HG02678 (cell line): ENCODE results near the gene PLA2G2C.

Source experiments
- ATAC-seq: cut with Tn5 transposase; IDR thresholded peaks from one replicate; pipeline ENCODE4 v1.9.1; 2021; ENCODE audit warnings: mild to moderate bottlenecking, moderate library complexity; ENCODE audit not compliant: unreplicated experiment

Gene PLA2G2C

GRCh38 chr1:20158358-20159070 lies 27.8 kb downstream of the PLA2G2C start:
- ATAC-seq = no peak

DNA sequence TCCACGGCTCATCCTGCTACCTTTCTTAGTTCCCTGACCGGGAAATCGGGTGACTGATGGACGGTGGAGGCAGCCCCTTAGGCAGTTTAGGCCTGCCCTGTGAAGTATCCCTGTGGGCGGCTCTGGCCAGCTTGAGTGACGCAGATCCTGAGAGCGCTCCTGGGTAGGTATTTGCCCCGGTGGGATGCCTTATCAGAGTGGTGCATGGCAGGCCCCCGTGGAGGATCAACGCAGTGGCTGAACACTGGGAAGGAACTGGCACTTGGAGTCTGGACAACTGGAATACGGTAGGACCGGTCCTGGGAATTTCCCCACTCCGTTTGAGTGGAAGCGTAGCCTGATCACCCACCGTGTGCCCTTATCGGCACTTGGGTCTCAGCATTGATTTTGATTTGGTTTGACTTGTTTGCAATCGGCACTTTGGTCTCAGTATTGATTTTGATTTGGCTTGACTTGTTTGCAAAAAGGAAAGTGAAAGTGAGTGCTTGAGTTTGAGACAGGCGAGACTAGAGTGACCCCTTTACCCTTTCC lies 32.0 kb downstream of the PLA2G2C start:
- no peak for ATAC-seq

DNA sequence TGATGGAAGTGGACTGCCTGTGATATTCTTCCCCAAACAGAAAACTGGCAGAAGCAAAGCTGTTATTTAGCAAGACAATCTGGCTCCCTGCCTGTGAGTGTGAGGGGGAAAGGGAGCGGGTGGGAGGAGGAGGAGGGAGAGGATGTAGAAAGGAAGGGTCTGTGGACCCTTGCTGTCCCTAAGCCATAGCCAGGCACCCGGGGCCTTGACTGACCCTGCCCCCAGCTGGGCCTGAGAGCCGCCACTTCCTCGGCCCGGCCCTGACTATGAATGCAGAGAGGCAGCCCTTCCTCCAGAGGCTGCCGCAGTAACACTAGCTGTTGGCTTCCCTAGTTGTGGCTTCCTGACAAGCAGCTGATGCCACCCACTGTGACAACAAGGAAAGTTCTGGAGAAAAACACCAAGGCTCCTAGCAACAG lies 33.3 kb downstream of the PLA2G2C start:
- no peak for ATAC-seq

- no peak for ATAC-seq
Measured at GRCh38 chr1:20152599-20152930, 33.8 kb downstream of the PLA2G2C start.

DNA sequence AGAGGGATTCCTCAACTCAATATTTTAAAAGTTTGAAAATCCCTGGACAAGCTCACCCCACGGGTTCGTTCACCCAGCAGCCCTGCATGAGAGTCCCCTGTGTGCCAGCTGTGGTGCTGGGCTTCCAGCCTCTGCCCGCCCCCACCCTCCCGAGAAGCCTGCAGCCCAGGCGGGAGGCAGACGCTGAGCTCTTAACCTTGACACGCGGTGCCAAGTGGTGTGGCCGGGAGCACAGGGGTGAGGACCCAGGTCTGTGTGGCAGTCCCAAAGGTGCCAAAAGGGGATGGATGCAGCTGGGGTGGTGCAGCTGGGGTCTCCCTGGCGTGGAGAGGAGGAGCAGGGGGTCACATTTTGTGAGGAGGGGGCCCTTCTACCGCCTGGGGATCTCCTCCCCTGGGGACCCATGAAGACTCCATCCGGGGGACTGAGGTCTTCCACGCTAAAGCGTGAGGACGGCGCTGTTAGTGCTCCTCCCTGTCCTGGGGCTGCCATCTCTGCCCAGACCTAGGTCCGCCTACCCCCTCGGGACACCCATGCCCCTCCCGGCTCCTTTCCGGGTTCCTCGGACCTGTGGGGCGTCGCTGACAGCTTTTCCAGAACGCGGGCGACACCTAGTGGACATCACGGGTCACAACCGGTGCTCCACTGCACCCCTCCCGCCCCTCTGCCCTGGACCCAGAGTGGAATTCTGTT lies 34.3 kb downstream of the PLA2G2C start:
- no peak for ATAC-seq

DNA sequence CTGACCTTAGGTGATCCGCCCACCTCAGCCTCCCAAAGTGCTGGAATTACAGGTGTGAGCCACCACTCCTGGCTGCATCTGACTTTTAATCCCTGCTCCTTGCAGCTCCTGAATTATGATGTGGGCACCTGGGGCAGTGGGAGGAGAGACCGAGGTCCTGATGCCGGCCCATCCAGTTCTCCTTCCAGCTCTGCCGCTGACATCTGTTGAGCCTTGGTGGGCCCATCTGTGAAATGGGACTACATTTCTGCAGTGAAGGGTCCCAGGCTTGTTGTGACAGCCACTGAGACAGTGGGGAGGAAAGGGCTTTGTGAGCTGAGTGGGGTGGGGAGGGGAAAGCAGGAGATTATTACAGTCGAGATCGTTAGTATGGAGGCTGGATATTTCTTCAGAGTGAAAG lies 35.3 kb downstream of the PLA2G2C start:
- no peak for ATAC-seq

DNA sequence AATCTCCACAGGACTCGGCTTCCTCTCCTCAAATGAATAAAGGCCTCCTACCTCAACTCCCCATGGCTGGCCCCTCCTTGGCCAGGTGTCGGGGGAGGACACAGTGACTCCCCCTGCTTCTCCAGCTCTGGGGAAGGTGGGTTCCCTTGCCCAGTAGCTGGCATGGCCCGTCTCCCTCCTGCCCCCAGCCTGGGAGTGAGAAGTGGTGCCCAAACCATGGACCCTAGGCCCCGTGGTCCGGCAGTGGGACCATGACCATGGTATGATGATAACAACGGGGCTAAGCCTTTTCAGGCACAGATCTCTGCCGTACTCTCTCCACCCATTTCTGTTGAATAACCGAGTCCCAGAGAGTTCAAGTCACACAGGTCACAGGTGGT lies 36.0 kb downstream of the PLA2G2C start:
- no peak for ATAC-seq

- no peak for ATAC-seq
Measured at GRCh38 chr1:20149601-20150325, 36.6 kb downstream of the PLA2G2C start.

DNA sequence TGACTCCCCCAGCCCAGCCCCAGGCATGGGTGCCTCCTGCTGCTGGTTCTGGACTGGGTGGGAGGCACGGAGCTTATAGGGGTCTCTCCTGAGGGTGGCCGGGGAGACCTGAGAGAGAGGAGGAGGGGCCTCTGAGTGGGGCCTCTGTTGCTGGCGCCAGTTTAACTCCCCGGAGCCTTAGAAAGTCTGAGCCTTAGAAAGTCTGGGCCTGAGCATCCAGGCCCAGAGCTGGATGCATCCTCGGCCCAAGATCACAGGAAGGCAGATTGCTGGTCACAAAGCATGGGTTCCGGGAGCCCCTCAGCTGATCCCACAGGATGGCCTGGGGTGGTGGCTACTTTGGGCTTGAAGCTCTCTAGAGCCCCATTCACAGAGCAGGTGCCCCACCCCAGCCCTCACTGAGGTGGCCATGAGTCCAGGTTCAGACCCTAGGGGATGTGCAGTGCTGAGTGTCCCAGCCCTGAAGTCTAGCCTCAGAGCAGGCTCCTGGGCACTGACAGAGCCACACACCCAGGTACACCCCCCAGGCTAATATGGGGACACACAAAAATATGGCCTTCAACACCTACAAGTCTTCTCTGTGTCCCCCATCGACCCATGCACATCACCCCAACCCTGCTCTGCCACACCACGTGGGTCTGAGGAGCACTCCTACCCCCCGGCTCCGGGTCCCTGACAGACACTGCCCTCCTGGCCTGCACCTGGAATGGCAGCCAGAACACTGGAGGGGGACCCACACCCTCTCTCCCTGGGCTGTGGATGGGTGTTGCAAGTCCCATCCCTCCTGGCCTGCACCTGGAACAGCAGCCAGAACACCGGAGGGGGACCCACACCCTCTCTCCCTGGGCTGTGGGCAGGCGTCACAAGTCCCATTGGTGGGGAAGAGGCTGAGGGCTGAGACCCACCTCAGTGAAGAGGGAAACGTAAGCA lies 37.5 kb downstream of the PLA2G2C start:
- ATAC-seq = no peak

DNA sequence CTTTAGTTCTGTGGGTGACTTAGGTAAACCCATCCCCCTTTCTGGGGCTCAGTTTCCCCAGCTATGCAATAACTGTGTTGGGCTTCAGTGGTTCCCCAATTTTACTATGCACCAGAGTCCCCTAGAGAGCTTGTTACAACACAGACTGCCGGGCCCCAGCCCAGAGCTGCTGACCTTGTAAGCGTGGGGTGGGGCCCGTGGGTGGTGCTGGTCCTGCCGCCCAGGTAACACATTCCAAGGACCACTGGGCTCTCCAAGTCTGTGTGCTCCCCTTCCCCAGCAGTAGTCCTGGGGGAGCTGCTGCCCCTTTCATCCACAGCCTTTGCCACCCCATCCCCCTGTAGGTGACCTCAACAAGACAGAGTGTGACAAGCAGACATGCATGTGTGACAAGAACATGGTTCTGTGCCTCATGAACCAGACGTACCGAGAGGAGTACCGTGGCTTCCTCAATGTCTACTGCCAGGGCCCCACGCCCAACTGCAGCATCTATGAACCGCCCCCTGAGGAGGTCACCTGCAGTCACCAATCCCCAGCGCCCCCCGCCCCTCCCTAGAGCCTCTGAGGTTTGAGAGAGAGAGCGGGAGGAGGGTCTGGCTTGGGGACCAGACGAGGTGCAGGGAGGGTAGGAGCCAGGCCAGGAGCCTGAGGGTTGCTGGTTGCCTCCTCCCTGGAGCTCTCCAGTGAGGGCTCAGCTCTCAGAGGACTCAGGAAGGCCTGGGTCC lies 38.3 kb downstream of the PLA2G2C start:
- ATAC-seq = no peak

DNA sequence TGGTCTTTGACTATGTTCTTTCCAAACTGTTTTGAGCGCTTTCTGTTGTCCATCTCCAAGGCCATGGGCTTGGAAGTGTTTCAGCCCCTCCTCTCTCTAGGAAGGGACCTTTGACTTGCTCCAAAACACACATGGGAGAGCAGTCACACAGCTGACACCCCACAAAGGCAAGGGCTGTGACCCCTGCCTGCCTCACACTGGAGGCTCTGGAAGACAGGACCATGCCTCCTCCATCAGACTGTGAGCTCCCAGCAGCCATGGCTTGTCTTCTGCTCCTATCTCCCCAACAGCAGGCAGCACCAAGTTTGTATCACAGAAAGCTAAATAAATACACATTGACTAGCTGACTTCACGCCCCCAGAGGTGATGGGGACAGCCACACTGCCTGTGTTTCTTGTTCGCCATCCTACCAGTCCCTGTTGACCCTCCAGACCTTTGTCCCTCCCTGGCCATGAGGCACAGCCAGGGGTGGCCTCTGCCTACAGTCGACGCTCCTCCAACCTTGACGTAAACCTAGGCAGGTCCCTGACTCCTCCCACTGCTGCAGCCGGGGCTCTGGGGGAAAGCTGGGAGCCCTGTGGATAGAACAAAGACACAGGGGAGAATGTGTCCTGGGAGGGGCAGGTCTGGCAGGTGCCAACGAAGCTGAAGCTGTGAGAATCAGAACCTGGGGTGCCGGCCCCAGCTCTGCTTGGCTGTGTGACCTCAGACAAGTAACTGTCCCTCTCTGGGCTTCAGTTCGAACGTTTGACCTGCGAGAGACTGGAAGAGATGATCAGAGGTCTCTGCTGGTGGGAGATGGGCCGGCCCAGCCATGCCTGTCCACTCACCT lies 42.4 kb downstream of the PLA2G2C start:
- ATAC-seq = no peak

- no peak for ATAC-seq
Measured at GRCh38 chr1:20143318-20143717, 43.0 kb downstream of the PLA2G2C start.

DNA sequence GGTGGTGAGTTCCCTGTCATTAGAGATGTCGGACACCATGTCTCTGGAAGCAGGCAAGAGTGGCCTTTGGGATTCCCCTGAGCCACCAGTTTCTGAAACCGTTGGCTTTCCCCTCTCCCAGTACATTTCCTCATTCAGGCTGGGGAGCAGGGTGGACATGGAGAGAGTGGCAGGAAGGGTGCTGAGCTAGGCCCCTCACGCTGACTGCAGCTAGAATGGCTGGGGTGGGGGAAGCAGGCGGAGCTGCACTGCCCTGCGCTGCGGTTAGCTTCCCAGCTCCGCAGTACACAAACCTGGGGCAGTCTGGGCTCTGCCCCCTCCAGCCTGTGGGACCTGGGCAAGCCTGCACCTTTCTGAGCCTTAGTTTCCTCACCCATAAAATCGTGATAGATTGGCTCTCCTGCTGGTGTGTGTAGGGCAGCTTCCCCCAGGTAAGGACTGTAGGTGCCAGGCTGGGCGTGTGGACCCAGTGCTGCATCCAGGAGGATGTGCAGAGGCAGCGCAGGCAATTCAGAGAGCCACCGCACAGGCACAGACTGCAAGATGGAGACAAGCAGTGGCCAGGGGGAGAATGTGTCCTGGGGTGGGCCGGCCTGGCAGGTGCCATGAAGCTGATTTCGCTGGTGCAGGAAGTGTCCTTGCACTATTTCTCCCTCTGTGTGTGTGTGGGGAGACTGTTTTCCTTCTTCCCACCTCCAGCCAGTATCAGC lies 44.2 kb downstream of the PLA2G2C start:
- ATAC-seq = no peak

DNA sequence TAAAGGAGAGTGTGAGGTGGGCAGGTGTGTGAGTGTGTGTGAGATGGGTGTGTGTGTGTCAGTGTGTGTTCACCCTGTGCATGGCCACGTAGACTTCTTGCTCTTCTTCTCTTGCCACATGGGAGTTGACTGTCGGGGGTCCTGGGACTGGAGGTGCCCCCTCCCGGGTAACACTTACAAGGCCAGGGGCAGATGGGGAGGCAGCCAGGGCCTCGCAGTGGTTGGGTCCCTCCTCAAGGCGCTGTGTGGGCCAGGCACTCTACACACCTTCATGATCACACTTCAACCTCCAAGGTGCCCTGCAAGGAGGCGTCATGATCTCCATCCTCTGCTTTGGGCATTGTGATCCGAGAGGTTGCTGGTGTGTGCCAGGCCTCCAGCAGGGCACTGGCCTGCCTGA lies 44.9 kb downstream of the PLA2G2C start:
- no peak for ATAC-seq

GRCh38 chr1:20141001-20141400 lies 45.3 kb downstream of the PLA2G2C start:
- ATAC-seq = no peak

DNA sequence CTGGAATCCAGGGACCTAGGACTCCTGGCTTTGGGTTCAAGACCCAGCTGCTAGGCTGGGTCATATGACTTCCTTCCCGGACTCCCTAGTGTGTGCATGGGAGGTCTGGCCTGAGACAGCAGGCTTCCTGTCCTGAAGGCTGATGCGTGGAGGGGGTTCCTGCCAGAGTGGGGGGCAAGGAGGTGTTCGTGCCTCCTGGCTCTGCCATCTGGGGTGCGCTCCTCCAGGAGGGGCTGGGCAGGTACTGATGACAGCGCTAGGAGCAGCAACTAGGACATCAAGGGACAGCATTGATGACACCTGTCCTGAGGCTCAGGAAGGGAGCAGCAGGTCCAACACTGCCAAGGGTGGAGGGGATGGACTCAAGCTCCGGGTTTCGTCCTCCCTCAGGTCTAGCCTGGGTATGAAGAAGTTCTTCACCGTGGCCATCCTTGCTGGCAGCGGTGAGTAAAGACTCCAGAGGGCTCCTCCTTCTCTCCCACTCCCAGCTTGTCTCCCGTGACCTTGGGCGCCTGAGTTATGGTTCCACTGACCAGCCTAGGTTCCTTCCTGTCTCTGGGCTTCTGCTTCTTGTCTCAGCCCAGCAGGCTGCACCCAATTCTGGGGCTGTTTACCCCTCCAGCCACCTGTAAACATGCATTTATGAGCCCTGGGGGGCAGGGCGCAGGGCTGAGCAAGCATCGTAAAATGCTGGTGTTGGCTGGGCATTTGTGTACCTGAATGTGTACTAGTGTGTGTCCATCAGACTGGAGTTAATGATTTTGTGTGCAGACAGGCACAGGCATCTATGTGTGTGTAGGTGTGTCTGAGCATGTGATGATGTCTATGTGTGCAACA lies 46.3 kb downstream of the PLA2G2C start:
- ATAC-seq = no peak

DNA sequence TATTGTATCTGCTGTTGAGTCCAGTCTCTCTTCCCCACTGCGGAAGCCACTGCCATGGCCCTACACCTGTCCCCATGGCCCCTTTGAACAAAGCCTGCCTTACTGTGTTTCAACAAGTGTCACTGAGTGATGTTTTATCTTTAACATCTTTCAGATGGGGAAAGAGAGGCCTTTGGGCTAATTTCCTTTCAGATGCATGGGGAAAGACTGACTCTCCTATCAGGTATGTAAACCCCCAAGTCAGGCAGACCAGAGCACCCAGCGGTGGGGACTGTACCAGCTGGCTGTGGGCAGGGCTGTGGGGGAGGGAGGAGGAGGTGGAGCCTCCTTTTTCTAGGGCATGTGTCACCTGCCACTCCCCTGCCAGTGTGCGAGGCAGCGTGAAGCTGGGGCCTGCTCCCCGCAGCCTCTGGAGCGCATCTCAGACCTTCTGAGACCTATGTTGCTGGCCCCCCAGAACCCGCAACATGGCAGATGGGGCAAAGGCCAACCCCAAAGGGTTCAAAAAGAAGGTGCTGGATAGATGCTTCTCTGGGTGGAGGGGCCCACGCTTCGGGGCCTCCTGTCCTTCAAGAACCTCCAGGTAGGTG lies 47.3 kb downstream of the PLA2G2C start, which contains the start of gene PLA2G2F:
Gene PLA2G2F (plus strand): TSS at position 363 of the 590 bp plus-strand sequence. CDS start 105 bp downstream, at position 468.
- ATAC-seq = no peak
